IPS DF 4.7 (cell line): ENCODE results near the gene FEM1B.

Experiments
- DNase-seq: peaks from one replicate; pipeline ENCODE4 v3.0.0-alpha.2; 2013; ENCODE audit warnings: low spot score; ENCODE audit errors: extremely low read depth

FEM1B gene

DNA sequence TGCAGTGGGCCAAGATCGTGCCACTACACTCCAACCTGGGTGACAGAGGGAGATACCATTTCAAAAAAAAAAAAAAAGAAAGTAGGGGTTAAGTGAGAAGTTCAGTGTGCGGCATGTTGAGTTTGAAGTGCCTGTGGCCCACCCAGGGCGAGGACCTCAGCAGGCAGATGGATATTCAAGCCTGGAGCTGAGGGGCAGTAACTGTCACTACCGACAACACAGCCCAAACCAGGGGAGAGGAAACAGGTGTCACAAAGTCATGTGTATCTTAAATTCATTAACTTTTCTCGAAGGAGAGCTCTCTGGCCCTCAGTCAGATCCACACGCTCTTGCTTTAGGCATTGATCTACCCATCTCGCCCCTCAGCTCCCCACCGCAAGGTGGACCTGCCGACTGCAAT, 45.3 kb downstream of the FEM1B start:
- DNase-seq, result no peak

DNA sequence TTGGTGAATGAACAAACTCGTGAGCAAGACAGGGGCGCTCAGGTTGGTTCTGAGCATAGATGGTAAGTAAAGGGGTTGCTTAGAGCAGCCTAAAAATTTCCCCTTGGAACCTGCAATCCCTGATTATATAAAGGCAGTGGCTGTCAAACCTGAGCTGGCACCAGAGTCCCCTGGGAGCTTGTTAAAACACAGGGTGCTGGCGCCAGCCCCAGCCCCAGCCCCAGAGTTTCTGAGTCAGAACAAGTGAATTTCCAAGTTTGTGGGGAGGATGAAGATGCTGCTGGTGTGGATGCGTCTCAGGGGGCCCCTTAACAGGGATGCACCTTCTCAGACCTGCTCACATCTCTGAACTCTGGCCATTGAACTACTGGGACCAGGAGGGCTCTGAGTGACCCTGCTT, 48.2 kb downstream of the FEM1B start:
- no peak for DNase-seq

DNA sequence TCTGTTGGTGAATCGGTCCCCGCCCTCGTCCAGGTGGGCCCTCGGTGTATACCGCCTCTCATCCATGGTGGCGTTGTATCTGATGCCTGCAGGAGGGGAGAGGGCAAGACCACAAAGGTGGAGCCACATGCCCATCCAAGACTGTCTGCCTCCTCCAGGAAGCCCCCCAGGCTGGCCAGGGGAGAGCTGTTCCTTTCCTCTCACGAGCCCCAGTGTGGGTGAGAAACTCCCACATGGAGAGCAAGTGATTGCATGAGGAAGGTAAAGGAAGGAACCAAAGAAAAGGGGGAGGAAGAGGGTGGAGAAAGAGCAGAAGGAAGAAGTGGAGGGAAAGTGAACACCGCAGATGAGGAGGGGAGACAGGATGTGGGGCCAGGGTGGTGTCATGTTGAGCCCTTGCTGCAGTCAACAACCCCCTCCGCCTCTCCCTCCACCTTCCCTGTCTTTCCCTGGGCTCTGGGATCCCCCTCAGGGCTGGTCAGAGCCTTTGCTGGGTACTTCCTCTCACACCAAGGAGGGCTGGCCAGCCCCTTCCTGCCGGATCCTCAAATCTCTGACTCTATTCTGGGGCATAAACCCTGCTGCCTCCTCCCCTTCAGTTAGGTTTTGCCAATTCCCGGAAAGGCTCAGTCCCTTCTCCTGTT, 49.3 kb downstream of the FEM1B start:
- DNase-seq, result no peak

DNA sequence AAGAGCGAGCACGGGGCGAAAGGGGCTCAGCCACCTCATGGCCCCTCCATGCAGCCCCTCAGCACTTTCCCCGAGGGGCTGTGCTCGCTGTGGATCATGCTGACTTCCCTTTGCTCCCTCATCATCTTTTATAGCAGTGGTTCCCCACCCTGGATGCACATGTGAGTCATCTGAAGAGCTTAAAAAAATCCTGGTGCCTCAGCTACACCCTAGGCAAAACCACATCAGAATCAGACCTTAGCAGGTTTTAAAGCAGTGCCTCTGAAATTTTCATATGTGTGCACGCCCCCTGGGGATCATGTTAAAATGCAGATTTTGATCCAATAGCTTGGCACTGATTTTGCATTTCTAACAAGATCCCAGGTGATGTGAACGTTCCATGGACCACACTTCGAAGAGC, 50.9 kb downstream of the FEM1B start:
- no peak for DNase-seq

DNA sequence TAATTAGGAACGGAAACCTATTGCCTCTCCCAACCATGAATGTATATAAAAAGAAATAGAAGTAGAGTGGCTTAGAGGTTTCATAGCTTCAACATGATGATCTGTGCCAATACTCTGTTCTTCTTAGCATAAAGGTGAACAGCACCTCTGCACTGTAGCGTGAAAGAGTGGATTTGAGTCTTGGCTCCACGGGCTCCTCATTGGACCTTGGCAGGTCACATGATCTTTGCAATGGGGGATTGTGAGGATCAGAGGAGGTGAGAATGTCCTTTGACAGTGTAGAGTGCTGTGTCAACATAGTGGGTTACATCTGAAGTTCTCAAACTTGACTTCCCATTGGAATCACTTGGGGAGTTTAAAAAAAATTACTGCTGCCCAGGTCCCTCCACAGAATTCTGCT, 51.4 kb downstream of the FEM1B start:
- no peak for DNase-seq

DNA sequence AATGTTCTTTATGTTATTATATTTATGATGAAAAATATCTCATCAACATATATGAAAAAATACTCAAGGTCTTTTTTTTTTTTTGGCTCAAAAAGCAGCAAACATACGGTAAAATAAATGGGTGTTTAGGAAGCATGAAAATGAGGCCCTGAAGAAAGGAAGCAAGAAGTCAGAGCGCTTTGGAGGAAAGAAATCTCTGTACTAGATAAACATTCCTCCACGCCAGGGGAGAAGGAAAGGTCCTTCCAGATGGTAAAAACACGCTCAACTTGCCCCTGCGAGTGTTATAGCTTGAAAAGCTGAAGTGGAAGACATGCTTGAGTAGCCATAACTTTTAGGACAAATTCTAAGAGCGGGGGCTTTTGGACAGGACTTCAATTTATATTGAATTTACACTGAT, 52.9 kb downstream of the FEM1B start:
- no peak for DNase-seq

DNA sequence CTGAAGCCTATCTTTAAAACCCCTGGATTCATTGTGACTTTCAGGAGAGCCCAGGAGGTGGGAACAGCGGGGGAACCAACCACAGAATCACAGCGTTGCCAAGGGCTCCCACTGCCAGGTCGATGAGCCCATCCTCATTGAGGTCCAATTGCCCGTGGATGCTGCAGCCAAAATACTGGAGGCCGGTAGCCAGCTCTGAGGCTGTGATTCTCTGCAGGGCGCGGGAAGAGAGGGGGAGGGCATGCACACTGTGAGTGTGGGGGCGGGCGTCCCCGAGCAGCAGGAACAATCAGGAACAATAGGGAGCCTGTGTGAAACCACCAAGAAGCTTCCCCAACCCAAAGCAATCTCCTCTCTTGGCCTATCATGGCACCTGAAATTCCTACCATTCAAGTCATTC, 53.4 kb downstream of the FEM1B start:
- no peak for DNase-seq

DNA sequence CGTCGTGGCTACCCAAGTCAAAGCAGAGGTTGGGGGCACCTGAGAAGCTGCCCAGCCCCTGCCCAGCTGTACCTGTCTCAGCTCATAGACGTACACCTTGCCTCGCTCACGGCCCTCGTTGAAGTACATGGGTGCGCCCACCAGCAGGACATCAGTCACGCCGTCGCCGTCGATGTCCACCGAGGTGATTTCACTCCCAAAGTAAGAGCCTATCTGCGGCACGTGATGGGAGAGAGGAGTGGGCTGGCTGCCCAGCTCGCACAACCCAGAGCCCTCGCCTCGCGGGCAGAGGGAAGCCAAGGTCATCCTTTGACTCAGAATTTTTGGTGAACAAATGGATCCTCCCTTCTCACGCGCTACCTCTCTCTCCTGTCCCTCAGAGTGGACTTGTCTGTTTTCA, 54.7 kb downstream of the FEM1B start:
- no peak for DNase-seq

DNA sequence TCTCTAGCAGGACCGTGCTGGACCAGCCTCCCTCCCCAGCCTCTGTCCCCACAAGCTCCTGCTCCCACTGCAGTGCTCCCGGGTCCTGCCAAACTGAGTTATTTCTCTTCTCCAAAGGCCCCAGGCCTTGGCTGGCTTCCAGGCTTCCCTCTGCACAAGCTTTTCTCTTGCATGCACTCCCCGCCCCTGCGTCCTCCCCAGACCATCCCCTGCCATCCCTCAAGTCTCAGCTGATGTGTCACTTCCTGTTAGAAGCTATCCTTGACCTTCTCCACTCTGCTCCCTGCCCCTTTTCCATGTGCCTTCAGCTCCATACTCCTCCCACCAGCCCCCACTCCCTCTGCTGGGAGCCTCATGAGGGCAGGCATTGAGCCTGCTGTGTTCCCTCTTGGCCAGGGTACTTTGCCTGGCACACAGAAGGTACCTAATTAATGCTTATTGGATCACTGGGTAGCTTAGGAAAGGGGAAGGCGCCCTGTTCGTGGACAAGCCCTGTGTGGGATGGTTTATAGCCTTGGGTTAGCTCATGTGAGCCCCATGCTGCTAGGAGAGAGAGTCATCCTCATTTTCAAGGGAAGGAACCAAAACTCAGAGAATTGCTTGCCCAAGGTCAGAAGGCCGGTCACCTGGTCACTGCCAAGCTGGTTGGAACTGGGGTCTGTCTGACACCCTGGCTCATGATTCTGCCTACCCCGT, 56.4 kb downstream of the FEM1B start:
- no peak for DNase-seq

DNA sequence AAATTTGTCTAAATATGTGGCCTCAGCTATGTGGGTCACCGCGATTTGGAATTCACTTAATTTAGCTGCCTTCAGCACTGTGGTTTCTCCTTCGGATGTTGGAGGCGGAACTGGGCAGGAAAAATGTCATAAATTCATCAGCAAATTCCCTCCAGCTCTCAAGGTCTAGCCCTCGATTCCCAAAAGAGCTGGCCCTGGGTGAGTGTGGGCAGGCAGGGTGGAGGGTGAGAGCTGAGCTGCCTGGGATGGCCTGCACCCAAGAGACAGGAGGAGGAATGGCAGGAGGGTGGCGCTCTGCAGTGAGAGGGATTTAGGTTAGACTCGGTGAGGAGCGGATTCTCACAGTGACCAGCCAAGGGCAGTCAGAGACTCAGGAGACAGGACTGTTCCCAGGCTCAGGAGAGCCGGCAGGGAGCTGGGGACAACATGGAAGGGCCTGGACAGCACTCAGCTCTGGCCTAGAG, 57.1 kb downstream of the FEM1B start:
- no peak for DNase-seq

DNA sequence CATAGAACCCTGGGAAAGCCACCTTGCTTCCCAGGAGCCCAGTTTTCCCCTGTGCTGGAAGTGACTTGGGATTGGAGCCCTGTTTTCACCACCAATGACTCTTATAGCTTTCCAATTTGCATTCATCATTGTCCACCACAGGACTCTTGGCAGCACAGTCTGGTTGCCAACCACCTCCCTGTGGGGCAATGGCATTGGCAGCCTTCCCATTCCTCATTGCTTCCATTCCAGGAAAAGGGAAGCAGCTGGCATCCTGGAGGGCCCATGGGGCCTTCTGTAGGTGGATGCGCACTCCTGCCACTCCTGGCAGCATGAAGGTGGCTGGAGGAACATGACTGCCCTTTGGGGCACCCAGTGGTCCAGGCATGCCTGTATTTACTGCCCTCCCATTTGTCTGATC, 57.7 kb downstream of the FEM1B start:
- DNase-seq, result no peak

DNA sequence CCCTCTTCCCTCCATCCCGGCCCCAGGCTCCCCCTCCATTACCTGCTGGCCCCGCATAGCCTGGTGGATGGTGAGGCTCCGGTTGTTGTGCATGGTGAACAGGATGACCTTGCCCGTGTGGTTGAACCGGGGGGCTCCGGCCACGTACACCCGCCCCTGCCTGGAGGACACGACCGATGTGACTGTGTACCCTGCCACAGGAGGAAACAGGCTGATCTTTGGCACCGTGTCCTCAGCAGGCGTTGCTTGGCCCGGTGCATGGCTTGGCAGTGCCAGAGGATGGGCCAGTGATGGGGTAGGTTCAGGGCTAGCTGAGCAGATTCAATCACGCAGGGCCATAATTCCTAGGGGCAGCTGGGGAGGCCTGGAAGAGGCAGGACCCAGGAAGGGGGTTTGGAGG, 58.1 kb downstream of the FEM1B start:
- no peak for DNase-seq

DNA sequence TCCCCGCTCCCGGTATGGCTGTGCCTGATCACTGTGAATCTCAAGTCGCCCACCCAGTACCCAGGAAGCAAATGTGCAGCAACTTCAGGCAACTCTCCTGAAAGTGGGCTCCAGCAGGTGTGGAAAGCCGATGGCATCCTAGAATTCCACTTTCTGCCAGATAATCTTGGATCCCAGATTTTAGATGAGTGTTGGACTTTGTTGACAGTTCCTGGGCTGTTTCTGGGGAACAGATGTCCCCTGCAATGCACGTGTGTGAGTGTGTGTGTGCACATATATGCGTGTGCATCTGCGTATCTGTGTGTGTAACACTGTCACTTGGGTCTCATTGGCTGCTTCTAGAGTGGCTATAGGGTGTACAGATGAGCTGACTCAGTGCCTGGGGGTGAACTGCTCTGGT, 59.0 kb downstream of the FEM1B start:
- no peak for DNase-seq

DNA sequence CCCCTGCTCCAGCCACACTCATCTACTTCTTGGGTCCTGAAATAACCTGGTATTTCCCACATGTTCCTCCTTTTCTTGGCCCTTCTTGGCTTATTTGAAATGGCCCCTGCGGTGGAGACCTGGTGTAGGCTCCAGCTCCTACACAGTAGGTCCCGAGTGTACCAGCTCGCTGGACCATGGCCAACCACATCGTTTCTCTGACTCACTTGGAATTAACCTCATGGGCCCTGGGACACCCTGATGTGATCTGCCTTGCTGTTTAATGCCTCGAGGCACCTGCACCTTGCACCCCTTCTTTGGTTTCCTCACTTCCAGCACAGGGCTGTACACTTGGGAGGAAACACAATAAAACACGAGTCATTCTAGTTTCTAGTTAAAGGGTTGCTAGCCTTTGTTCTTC, 60.3 kb downstream of the FEM1B start:
- DNase-seq, result no peak

DNA sequence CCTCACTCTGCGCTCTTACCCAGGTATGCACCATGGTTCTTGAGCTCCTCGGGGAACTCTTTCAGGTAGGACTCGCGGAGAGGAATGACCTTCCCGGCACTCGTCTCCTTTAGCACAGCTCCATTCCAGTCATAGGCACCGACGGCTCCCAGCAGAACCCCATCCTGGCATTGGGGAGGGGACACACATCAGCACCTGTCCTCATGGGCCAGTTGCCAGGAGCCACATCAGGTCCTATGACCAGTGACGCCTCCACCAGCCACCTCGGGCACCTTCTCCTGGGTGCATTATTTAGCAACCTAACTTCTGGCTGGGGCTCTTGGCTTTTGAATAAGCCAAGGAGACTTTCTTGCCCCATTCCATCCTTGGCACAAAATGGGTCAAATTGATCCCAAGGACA, 61.9 kb downstream of the FEM1B start:
- no peak for DNase-seq

DNA sequence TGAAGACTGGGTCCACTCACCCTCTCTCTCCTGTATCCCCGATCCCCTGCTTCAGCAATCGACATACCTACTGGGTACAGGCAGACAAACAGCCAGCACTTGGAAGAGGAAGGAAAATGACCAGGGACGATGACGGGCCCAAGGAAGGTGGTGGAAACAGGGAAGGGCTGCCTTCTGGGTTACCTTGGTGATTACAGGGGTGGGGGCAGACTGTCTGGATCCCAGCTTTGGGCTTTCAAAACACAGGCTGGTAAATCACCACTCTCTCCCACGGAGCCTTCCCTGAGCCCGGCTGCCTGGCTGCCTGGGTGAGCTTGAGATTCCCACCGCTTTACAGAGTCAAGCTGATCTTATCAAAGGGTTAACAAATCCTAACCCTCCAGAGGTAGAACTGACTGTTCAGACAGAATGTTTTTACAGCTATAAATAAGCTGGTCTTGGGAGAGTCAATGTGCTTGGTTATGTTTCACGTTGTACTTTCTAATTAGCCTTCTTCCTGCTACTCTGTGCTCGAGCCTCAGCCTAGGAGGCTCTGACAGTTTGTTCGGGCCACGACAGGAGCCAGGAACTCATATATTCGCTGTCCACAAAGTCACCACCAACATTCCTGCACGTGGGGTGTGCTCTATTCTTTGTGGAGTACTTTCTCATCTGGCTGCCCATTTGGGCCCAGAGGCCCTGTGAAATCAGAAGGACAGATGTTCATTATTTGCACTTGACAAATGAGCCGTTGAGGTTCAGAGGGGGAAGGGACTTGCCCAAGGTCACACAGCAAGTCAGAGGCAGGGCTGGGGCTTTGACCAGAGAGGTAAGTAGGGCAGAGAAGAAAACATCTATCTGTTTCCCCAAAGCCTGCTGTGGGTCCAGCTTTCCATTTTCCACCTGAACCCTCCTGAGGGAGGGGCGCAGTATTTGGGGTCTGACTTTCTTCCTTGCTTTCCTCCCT, 63.5 kb downstream of the FEM1B start:
- no peak for DNase-seq

DNA sequence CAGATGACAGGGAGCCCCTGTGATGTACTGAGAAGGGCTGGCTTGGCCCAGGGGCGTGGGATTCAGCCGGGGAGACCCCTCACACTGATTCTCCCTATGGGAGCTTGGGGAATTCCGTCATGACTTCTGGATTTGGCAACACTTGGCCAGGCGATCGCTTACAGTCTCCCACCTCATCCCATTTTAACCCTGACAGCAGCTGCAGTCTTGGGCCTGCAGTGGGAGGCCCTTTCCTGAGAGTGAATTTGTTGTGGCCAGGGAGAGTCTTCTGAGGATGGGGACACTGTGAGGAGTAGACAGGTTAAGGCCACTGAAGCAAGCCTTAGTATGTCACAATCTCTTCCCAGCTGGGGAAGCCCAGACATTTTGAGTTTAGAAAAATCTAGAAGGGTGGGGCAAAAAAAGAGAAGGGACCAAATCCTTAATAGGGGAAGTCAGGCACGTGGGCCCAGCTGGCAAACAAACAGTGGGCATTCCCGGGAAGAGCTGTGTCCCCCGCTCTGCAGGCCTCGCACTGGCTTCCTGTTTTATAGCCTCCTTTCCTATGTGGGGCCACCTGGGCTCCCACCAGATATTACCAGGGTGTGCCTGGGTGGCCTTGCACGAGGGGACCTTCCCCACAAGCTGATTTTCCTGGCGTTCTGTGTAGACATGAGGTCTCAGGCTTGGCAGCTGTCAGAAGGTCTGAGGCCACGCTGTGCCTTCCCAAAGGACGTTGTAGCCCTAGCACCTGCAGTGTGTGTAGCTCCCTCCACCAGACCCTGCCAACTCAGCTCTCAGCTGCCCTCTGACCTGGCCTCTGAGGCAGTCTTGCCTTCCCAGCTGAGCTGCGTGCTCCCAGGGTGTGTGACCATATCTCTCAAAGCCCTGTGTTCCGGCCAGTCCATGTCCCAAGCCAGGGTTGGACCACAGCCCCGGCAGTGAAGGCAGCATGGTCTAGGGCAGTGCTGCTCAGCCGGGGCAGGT, 64.5 kb downstream of the FEM1B start:
- no peak for DNase-seq

DNA sequence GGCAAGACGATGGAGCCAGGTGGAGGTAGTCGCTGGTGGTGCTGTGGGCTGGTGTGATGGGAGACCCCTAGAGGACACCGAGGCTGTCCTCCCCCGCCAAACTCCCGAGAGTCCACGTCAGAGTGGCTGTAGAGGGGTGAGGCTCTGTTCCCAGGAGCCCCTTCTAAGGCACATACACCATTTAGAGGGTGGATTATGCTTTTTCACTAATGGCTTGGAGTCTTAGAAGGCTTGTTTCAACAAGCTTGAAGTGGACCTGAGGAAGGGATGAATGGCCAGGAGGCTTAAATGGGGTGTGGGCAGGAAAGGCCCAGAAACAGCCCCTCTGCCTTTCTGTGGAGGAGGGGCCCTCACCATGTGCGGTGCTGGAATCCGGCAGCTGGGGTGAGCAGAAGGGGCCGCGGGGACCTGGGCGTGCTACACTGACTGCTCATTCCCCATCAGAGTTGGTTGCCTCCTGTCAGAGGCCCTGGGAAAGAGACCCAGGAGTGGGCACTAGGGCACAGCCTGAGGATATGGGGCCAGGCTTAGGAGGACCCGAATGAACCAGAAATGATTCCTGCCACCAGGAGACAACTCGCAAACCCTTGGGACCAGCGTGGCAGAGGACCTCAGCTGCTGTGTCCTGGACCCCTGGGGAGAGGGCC, 66.2 kb downstream of the FEM1B start:
- DNase-seq, result no peak

DNA sequence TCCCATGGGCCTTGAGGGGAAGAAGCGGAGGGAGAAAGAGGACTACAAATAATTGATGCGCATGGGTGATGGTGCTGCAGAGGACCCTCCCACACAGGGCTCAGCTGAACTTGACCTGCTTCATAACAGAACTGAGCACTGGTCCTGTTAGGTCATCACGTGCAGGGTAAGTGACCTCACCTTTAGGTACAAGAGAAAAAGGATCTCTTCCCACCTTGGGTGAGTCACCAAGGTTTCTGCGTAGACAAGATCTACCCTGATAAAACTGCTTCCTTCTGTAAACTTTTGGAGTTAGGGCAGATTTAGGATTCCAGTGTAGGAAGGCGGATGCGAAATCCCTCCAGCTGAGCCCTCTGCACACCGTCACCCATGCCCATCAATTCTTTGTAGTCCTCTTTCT, 67.1 kb downstream of the FEM1B start:
- no peak for DNase-seq
